NCI-H446 treated with DMSO at 0.1 percent for 48 hours (cell line): Measurements from ENCODE around the gene ANKH.
"Not testable (repeated sequence)": the region's sequence is repeated elsewhere in the genome, so short reads cannot be mapped to it uniquely, and the experiment has no call there.

ENCODE experiments used
- DNase-seq: peaks from one replicate; lab custom pipeline; 2025; lab: John Stamatoyannopoulos, UW

The ANKH gene

DNA sequence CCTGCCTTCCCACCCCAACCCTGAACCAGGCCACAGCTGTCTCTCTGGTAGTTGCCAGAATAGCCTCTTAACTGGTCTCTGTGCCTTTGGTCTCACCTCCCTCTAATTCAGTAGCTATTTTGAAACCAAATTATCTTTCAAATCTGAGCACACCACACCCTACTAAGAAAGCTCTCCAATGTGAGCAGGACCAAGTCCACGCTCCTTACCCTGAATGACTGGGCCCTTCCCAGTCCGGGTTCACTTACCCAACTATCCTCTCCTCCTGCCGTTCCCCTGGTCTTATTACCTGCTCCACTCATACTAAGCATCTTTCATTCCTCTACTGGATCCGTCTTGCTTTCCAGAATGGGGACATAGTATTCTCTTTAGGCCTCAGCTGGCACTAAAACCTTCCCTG, 16.8 kb downstream of the ANKH start:
- no peak for DNase-seq

DNA sequence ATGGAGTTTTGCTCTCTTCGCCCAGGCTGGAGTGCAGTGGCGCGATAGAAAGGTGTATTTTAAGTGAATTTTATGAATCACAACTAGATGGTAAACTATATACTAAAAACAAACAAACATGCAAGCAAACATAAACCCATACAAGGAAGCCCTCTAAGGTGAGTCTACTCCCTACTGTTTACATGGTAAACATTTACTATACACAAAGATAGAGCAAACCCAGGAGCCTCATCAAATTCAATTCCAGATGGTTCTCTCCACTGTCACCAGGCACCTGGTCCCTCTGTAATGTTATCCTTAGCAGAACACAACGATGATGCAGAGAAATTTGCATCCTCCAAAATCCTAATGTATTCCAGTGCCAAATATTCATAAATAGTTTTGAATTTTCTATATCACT, 17.9 kb downstream of the ANKH start:
- no peak for DNase-seq

DNA sequence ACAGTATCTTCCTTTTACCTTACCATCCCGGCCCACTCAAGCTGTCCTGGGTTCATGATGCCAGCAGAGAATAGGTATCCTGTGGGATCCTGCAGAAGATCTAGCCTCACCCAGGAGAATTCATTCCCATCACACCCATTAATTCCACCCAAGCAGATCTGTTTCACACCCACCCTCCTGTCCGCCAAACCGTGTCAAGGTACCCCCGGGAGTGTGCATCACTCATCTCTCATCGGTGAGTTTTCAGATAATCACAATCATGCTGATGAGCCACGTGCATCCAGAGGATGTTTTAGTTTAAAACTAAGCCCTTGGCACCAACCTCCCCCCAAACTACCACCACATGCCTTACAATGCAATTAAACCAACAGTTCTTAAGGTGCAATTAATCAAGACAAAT, 18.8 kb downstream of the ANKH start:
- no peak for DNase-seq

DNA sequence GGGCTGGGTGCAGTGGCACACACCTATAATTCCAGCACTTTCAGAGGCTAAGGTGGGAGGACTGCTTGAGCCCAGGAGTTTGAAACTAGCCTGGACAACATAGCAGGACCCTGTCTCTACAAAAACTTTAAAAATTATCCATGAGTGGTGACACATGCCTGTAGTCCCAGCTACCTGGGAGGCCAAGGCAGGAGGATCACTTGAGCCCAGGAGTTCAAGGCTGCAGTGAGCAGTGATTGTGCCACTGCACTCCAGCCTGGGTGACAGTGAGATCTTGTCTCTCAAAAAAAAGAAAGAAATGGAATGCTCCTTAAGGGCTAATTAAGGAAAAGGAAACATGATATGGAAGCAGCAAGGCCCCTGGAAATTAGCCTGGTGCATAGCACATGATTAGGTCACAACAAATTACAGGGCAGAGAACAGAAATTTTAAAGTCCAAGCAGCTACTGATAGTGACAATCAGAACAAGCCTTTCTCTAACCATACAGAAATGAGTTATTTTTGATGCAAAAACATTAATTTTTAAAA, 19.5 kb downstream of the ANKH start:
- no peak for DNase-seq

DNA sequence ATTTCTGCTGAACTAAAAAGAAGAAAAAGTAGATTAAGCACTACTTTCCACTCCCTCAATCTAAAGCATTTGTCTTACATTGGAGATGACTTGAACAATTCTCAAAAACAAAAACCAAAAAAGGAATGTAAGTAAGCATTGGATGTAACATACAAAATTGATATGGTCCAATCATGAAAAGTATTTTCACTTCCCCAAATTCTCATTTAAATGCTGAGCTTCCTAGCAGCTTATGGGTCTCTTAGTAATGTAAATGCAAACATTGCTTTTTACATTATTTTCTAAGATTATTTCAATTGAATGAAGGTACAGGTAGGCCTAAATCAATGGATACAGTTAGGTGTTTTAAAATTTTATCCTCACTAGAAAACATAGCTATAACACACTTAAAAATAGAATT, 20.0 kb downstream of the ANKH start:
- no peak for DNase-seq

DNA sequence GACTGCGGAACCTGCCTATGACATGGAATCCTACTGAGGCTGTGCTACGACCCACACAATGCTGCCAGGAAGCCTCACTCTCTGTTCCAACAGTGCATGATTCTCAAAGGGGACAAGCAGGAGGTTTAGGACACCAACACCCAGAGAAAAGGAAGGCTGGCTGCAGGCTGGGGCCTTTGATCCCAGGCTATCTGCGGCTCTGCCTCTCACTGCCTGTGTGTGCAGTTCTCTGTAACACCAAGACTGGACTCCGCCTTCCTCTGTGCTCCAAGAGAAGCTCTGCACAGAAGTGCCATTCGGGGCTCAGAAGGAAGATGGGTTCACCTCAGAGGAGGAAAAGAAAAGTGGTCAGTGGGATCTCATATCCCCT, 20.5 kb downstream of the ANKH start:
- DNase-seq = no peak

DNA sequence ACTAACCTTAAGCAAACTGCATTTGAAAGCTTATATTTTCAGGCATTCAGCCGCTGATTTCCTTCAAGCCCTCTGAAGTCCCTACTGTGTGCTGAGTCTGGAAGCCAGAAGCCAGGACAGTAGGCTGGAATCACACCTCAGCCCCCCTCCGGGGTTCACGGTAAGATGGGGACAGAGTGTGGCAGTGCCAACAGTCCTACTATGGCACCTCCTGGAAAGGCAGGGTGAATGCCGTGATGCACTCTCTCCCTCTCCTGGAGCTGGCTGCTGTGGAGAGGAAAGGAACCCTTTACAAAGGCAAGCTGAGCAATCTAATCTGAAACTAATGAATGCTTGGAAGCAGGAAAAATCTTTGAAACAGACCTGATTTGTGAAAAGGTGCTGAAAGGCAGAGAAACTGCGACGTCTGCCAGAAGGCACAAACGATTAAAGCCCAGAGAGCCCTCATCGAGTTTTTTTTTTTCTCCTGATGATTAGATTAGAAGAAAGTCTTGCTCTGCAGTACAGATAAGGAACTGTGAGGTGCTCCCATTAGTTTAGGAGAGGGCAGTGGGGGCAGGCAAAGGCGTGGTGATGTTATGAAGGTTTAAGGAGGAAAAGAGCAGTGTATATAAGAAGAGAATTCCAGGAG, 21.0 kb downstream of the ANKH start:
- DNase-seq = no peak

DNA sequence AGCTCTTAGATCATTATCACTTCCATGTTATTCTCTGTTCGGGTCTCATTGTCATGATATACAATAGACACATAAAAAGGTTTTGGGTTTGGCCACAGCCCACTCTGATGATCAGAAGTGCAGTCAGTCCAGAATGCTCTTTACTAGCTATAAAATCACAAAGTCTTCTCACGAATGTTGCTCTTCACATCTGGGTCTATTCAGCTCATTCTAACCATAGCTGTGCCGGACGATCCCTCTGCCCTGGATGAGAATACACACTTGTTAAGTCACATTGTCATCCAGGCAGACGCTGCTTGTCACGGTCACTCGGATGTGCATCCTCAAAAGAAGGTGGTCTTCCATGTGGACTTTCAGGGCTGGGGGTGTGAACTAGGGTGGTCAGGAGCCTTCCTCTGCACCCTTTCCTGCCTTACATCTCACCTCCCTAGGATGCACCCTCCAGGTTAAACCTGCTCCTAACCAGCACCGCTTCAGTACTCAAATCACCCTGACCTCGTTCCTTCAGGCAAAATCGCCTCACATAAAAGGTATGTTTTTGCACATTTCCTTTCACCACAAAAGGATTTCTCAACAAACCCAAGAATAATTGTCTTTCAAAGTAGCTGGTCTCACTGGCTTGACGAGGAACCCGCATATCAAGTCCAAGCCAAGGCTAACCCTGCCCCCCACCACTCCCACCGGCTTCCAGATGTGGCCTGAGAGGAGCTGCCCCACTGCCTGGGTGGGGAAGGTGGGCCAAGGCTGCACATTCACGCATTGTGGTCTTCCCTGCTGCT, 21.9 kb downstream of the ANKH start:
- no peak for DNase-seq

DNA sequence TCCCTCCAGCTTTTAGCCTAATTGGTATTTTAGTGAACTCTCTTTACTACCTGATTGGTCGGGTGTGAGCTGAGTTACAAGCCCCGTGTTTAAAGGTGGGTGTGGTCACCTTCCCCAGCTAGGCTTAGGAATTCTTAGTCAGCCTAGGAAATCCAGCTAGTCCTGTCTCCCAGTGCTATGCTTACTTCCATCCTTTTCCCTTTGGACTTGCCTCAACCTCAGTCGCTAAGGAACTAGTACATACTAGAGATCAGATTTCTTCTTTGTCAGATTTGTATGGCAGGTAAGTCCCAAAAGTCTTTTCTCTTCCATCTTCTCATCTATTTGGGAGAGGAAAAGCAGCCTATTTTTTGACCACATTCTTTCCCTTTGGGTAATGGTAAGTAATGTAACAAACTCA, 22.6 kb downstream of the ANKH start:
- not testable (repeated sequence) for DNase-seq

DNA sequence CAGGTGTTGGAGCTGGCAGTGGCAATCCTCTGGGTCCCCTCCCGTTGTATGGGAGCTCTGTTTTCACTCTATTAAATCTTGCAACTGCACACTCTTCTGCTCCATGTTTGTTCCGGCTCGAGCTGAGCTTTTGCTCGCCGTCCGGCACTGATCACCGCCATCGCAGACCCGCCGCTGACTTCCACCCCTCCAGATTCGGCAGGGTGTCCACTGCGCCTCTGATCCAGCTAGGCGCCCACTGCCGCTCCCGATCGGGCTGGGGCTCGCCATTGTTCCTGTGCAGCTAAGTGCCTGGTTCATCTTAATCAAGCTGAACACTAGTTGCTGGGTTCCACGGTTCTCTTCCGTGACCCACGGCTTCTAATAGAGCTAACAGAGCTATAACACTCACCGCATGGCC, 23.2 kb downstream of the ANKH start:
- DNase-seq = no peak

DNA sequence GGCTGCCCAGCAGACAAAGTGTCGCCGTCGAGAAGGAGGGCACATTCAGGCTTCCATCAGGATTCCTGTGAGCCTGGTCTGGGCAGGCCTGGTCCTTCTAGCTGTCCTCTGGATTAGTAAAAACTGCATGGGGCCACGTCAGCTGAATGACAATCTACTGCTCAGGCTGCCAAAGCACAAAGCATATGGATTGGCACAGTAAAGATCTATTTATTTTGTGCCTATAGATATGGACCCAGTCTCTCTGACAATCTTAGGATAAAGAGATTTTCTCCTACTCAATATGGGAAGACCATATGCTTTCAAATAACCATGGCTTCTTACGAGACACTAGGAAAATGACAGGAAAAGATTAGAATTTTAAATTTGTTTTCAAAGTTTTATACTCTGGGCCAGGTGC, 24.1 kb downstream of the ANKH start:
- no peak for DNase-seq

DNA sequence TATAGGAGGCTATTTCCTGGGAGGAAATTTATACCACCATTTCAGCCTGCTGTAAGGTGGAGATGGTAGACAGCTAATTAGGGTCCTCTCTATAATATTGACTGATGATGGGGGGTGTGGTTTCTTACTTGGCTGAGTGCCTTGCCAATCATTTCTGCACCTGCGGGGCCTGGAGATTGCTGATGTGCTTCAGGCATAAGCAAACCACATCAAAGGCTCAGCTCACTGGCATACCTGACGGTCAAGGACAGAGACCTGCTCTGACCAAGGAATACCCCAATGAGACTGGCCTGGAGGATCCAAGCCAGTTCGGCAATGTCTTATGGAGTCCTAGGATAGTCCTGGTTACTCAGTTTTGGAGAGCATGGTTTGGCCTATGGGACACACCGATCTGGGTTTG, 29.5 kb downstream of the ANKH start:
- DNase-seq = no peak

DNA sequence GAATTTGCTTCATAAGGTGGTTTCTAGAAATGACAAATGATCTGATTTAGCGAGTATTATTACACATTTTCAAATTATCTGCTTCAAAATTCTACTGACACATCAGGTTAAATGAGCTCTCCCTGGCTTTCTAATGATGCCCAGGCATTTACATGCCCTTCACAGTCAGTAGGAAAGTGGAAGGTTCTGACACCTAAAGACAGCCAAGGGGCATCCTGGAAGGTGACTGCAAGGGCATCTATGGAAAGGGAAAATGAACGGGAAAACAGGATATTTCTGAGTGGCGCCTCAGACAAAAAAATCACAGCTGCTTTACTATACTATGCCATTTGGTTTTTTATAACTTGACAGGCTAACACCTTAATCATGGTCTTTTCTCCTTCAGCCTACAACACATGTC, 31.0 kb downstream of the ANKH start:
- no peak for DNase-seq

DNA sequence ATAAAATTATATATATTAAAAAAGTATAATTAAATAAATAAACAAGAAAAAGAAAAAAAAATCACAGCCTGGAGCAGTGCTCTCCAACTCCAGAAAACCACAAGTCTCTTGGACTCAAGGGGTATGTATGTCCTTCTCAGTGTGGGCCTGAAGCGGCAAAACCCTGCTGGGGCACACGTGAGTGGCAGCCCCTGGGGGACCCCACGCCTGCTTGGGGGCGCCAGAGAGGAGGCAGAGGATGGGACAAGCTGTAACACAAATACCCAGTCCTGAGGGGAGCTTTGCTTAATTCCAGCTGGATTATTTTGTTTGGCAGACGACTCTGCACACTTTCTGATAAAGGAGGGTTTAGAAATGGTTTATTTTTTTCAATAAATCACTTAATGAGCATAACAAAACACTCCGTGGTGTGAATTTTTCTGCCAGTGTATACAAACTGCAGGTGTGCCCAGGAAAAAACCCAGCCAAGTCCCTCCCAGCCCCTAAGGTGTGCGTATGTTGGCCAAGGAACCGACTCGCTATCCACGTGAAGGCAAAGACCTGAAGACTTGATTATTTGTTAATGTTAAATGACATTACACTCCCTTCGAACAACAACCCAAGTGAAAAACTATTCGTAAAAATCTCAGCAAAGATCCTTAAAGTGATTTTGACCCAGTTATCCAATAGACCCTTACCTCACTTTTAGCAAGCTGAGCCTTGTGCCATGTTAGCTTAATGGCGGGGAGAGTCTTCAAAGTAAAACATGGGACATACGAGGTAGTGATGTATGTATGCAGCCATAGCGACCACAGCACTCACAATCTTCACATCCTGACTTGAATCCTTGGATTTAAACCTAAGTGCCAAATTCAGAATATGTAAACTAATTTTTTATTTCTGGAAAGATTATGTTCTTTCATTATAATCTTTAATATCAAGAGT, 32.9 kb downstream of the ANKH start:
- DNase-seq = no peak

DNA sequence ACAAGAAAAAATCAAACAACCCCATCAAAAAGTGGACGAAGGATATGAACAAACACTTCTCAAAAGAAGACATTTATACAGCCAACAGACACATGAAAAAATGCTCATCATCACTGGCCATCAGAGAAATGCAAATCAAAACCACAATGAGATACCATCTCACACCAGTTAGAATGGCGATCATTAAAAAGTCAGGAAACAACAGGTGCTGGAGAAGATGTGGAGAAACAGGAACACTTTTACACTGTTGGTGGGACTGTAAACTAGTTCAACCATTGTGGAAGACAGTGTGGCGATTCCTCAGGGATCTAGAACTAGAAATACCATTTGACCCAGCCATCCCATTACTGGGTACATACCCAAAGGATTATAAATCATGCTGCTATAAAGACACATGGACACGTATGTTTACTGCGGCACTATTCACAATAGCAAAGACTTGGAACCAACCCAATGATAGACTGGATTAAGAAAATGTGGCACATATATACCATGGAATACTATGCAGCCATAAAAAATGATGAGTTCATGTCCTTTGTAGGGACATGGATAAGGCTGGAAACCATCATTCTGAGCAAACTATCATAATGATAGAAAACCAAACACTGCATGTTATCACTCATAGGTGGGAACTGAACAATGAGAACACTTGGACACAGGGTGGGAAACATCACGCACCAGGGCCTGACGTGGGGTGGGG, 34.0 kb downstream of the ANKH start:
- DNase-seq = not testable (repeated sequence)

DNA sequence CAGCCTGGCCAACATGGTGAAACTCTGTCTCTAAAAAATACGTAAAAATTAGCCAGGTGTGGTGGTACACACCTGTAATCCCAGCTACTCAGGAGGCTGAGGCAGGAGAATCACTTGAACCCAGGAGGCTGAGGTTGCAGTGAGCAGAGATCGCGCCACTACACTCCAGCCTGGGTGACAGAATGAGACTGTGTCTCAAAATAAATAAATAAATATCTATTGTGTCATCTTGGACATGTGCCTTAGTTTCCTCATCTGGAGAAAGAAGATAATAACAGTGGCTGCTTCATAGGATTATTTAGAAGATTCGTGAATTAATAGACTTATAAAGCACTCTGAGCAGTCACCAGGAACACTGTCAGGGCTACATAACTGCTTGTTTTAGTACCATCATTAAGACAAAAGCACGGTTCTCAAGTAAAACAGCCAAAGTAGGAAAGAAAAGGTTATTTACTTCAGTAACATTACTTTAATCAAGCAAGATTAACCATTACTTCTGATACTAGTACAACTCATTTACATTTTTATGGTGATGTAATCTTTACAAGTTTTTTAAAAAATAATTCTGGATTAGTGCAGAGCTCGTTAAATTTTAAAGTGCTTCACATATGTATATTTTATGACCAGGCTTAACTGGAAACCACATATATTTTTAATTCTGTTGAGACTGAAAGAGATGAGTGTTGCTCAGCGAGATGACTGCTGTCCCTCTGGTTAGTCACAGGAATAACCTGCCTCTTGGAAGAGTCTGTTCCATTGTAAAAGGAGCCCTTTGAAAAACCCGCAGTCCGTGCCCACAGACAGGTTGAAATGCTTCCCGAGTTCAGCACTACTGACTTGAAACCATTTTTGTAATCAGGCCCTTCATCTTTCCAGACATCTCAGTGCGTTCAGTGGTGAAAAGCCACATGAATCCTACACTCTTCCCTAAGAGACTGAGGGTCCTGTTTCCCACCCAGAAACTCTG, 36.7 kb downstream of the ANKH start:
- peak; percentile 53 for DNase-seq

DNA sequence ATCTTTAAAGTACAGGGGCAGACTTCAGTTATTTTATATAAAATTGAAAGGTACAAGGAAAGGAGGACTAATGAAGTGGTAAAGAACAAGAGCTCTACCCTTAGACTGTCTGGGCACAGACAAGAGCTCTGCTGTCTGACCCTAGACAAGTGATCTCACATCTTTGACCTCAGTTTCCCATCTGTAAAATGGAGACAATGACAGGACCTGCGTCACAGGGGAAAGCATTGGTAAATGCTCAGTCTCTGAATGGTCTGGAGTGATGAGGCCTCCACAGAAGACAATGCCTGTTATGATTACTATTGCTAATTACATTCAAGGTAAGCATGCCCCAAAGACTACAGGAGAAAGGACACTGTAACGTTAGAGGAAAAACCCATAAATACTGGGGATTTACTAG, 37.5 kb downstream of the ANKH start:
- no peak for DNase-seq

DNA sequence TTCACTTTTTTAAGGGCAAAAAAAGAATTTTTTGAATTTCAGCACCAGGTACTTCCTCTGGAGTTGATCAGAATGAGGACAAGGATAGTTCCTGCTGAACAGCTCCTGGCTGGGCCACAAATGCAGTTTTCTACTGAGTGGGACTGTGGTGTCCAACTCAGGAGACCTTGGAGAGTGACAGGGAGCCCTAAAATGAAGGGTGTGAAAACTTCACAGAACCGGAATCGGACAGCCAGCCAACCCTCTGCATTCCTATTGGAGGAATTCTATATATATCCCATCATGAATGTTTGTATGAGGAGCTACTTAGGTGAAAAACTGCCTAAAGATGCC, 40.6 kb downstream of the ANKH start:
- no peak for DNase-seq

DNA sequence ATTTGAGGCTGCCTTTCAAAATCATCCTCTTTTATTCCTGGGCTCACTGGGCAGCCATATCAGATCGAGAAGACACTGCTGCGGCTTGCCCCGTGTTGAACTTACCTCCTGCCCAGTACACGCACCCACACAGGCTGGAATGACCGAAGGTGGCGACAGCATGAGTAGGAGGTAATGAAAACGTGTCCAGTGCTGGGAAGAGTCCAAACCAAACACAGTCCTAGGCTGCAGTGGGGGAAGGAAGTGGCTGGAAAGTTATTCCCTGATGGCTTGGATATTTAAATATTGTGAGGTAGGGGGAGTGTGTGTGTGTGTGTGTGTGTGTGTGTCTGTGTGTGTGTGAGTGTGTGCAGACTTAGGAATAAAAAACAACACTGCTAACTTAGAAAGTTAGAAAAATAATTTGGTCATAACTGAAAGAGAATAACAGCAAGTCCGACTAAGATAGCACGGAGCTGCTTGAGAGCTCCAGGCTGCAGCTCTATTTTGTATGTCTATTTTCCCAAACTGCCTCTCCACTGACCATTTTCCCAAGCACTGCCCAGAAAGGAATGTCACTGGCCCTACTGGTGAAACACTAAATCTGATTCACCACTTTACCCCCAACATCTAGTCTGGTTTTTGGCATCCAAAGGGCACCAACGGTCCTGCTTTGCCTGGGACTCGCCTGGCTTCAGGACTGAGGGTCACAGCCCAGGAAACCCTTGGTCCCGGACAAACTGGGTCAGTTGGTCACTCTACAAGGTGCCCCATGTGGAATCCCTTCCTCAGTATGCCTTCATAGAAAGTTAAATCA, 41.2 kb downstream of the ANKH start:
- DNase-seq = no peak

DNA sequence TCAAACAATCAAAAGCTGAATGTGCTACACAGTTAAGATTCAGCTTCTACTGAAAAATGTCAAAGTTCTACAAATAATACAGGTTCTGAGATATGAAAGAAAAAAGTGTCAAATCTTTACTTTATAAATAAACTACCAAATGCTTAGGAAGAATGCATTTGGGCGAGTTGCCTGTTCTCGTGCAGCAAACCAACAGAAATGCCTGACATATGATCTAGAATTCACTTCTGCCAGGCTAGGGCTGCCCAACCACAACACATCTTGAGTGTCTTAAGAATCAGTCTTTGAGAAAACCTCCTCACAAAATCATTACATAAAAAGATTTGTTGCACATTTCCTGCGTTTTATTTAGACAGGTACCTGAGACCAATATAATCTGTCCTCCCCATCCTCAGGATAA, 42.2 kb downstream of the ANKH start:
- no peak for DNase-seq
